Fibroblast of skin of scalp (primary cell): ENCODE measurements around the gene RNF41.
"Not testable (repeated sequence)": the region's sequence is repeated elsewhere in the genome, so short reads cannot be mapped to it uniquely, and the experiment has no call there.

Source experiments
- DNase-seq: peaks from one replicate; pipeline ENCODE4 v3.0.0-alpha.2; 2013

RNF41 gene

DNA sequence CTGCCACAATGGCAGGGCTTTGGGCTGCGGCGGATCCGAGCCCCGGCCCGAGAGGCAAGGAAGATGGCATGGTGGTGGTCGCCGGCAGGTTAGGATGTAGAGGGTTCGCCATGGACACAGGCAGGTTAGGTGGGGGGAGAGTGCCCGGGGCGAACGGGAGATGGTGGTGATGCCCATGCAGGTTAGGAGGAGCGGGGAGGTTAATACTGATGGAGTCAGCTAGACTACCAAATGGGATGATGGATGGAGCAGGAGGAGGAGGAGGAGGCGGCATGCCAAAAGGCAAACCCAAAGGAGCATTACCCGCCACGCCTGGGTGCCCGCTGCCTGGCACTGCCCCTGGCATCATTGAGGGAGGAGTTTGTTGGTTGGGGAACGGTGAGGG lies 57.4 kb downstream of the RNF41 start:
- peak; percentile 25 for DNase-seq

- peak; percentile 26 for DNase-seq
Observed at GRCh38 chr12:56163533-56164344, 58.0 kb downstream of the RNF41 start.

- DNase-seq = peak; percentile 45
Observed at GRCh38 chr12:56162468-56163290, 59.0 kb downstream of the RNF41 start.

DNA sequence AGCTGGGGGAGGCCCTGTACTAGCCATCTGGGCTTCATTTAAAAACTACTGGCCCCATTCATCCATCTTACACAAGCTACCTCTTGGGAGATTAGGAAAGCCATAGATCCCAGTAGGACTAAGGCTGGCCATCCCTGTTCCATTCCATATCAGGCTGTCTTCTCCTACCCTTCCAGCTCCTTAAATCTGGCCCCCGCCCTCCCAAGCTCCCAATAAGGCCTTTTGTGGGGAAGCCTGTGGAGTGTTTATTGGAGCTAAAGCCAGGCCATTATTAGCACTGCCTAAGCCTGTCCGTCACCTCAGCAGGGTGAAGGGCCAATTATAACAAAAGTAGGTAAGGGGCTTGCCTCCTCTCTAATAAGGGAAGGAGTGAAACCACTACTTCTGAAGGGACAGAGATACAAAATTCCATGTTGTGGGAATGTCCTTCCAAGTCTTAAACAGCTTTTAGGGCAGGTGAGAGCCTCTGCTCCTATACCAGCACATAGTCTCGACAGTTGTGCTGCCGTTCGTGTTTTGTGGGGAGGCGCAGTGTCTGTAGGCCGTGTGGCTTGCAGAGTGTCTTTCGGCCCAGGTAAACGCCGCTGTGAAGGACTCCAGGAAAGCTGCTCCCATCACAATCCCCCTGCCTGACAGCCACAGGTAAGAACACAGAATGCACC lies 59.9 kb downstream of the RNF41 start:
- DNase-seq = no peak

DNA sequence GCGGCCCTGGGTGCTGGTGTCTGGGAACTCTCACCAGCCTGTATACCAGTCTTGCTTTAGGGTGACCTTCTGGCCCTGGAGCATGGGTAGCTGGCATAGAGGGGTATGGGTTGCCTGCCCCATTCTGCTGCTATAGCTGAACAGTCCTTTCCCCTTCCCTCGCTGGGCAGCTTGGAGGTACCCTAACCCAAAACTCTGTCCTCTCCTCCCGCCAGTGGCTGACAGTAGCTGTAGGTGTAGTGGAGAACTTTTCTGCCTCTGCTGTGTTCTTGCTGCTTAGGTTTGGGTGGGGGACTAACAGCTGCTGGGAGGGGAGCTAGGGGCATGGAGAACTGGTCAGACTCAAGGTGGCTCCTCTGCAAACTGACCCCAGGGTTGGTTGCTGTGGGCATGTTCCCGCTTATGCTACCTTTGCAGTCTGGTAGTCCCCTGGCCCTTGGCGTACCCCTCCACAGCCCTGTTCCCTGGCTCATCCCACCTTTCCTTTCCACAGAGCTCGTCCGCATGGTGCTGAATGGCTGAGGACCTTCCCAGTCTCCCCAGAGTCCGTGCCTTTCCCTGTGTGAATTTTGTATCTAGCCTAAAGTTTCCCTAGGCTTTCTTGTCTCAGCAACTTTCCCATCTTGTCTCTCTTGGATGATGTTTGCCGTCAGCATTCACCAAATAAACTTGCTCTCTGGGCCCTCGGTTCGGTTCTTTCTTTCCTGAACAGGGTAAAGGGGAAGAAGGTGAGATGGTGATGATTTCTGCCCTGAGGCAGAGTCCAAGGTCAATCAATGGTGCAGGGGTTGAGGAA lies 60.6 kb downstream of the RNF41 start:
- no peak for DNase-seq

GRCh38 chr12:56160193-56160763 lies 61.4 kb downstream of the RNF41 start:
- peak; percentile 34 for DNase-seq

GRCh38 chr12:56159482-56160192 lies 62.1 kb downstream of the RNF41 start:
- DNase-seq = no peak

- peak; percentile 87 for DNase-seq
Observed at GRCh38 chr12:56158926-56159461, 62.7 kb downstream of the RNF41 start.

- peak; percentile 99 for DNase-seq
Observed at GRCh38 chr12:56158029-56158925, 63.4 kb downstream of the RNF41 start, which contains the start of gene MYL6. TSS of gene MYL6 (plus strand) at chr12:56158359. CDS start at chr12:56158402, 43 bp downstream.

- DNase-seq = peak; percentile 94
Observed at GRCh38 chr12:56157201-56158028, 64.3 kb downstream of the RNF41 start.

- DNase-seq = not testable (repeated sequence)
Observed at GRCh38 chr12:56156464-56157200, 65.1 kb downstream of the RNF41 start.

- DNase-seq = no peak
Observed at GRCh38 chr12:56155256-56155845, 66.4 kb downstream of the RNF41 start.

- DNase-seq = no peak
Observed at GRCh38 chr12:56154818-56155217, 66.9 kb downstream of the RNF41 start.

GRCh38 chr12:56154246-56154771 lies 67.4 kb downstream of the RNF41 start:
- no peak for DNase-seq

DNA sequence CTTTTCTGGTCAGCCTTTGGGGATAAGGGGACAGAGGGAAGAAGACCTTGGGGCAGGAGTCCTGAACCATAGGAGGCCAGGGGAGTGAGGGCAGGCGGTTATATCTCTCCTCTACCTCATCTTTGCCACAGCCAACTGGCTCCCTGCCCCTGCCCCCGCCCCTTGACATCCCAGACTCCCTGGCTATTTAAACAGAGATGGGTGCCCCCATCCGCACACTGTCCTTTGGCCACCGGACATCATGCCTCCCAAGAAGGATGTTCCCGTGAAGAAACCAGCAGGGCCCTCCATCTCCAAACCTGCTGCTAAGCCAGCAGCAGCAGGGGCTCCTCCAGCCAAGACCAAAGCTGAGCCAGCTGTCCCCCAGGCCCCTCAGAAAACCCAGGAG lies 68.0 kb downstream of the RNF41 start:
- no peak for DNase-seq

DNA sequence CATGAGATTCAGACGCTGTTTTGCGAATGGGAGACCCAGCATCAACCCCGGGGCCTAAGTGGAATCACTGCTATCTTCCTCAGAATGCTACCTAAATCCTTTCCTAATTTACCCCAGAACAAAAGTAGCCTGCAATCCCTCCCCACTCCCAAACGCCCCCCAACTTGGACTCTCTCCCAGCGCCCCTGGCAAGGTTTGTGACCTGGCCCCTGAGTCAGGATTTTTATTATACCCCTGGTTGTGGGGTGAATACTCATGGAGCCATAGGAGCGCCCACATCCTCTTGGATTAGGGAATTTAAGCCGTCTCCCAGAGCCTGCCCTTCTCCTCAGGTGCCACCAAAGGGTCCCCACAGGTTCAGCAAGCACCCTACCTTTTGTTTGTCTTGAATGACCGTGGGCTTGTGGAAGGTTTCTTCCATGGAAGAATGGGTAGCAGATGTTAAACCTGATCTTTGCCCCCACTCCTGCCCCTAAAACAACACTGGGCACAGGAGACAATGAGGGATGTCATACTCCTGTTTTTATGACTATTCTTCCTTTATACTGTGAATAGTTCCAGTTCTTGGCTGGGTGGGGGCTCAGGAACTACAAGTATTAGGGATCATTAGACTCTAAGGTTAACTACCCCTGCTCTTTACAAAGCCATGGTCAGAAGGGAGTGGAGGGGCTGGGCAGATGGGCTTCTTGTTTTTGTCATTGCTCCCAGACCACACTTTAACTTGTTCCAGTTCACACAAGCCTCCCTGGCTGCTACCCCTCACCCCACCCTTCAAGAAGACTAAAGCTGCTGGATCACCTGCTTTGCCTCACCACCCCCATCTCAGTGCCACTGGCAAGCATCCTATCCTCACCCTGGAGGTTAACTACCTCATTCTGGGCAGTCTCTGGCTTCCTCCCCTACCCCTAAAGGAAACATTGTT lies 68.7 kb downstream of the RNF41 start:
- no peak for DNase-seq
